Measurements from ENCODE around the gene SHLD1.

SHLD1 gene

DNA sequence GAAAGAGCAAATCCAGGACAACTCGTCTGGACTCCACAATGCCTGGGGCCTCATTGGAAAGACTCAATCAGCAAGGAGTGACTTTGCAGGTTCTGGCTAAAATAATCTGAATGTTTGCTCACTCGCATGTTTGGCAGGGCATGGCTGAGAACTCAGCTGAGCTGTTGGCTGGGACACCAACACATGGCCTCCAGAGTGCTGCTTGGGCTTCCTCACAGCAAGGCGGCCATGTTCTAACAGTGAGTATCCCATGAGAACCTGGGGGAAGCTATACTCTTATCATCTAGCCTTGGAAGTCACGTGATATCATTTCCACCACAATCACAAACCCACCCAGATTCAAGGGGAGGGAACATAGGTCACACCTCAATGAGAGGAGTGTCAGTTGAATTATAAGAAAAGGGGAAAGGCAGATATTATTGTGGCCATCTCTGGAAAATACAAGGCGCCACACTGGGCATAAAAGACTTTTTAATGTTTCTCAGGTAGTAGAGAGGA lies 23.1 kb upstream of the SHLD1 start:
- TF ChIP-seq, protein P1, sequence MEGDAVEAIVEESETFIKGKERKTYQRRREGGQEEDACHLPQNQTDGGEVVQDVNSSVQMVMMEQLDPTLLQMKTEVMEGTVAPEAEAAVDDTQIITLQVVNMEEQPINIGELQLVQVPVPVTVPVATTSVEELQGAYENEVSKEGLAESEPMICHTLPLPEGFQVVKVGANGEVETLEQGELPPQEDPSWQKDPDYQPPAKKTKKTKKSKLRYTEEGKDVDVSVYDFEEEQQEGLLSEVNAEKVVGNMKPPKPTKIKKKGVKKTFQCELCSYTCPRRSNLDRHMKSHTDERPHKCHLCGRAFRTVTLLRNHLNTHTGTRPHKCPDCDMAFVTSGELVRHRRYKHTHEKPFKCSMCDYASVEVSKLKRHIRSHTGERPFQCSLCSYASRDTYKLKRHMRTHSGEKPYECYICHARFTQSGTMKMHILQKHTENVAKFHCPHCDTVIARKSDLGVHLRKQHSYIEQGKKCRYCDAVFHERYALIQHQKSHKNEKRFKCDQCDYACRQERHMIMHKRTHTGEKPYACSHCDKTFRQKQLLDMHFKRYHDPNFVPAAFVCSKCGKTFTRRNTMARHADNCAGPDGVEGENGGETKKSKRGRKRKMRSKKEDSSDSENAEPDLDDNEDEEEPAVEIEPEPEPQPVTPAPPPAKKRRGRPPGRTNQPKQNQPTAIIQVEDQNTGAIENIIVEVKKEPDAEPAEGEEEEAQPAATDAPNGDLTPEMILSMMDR (IDR thresholded peaks at IDR 0.05; ENCODE audit: low read depth, low read length): no peak
- no peak for DNase-seq (ENCODE audit: low read depth in 2 of 2)

DNA sequence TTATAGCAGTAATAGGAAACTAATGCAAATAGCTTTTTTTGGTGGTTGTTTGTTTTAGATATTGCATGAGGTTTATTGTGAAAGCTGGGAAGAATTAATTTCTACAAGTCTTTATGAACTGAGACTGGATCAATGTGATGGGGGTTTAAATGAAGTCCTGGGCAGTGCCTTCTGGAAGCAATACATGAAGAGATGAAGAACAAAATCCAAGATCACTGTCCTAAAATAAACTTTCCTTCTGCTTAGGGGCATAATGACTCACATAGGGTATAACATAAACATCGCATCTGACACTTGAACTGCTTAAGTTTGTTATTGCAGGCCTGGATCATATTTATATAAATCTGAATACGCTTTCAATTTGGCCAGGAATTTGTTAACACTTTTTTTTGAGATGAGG lies 20.9 kb upstream of the SHLD1 start:
- TF ChIP-seq, protein P1 (IDR thresholded peaks at IDR 0.05; ENCODE audit: low read depth, low read length): no peak
- peak in 1 of 2 donors; percentile 29 for DNase-seq (ENCODE audit: low read depth in 2 of 2)
- H3K4me3 ChIP-seq (replicated peaks in 1 of 2; ENCODE audit: low read depth in 2 of 2, low read length in 2 of 2): no peak overlapping the region

More for the DNA sequence above, 23.1 kb upstream of the SHLD1 start:
- H3K4me3 ChIP-seq (replicated peaks in 1 of 2; ENCODE audit: low read depth in 2 of 2, low read length in 2 of 2): no peak overlapping the region

DNA sequence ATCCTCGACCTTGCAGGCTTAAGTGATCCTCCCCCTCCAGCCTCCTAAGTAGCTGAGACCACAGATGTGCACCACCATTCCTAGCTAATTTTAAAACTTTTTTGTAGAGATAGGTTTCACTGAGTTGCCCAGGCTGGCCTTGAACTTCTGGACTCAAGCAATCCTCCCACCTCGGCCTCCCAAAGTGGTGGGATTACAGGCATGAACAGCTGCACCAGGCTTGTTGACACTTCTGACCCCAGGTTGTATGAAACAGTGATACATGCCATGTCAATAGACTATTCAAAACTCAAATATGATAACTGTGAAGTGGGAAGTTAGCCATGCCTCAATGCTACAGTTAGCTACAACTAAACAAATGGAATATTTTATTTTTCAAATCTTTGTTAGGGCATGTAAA lies 20.1 kb upstream of the SHLD1 start:
- H3K4me3 ChIP-seq (replicated peaks in 1 of 2; ENCODE audit: low read depth in 2 of 2, low read length in 2 of 2): no peak overlapping the region
- TF ChIP-seq, protein P1 (IDR thresholded peaks at IDR 0.05; ENCODE audit: low read depth, low read length): no peak
- no peak for DNase-seq (ENCODE audit: low read depth in 2 of 2)

DNA sequence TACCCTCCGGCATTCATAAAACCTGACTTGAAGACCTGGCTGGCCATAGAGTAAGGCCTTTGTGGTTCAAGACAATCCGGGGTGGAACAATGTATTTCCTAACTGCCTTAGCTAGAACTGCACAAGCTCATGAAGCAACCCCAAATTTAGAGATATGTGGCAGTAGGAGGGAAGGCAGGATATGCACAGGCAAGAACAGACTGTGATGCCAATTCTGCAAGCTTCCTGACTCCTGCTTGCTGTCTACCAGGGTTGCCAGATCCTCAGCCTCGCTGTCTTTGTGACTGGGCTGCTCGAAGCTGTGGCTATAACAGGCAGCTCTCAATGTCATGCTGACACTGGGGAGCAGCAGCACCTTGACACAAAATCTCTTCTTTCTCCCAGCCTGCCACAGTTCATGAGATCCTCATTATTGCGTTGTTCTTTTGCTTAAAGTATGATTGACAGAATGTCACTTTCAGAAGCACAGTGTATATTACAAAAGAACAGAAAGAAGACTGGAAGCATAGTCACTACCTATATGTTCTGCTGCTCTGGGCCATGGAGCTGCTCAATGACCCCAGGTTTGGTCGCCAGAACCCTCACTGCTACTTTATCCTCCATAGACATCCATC lies 18.3 kb upstream of the SHLD1 start:
- H3K4me3 ChIP-seq (replicated peaks in 1 of 2; ENCODE audit: low read depth in 2 of 2, low read length in 2 of 2): no peak overlapping the region
- TF ChIP-seq, protein P1 (IDR thresholded peaks at IDR 0.05; ENCODE audit: low read depth, low read length): no peak
- peak; percentile 28 to 77 for DNase-seq (ENCODE audit: low read depth in 2 of 2)

DNA sequence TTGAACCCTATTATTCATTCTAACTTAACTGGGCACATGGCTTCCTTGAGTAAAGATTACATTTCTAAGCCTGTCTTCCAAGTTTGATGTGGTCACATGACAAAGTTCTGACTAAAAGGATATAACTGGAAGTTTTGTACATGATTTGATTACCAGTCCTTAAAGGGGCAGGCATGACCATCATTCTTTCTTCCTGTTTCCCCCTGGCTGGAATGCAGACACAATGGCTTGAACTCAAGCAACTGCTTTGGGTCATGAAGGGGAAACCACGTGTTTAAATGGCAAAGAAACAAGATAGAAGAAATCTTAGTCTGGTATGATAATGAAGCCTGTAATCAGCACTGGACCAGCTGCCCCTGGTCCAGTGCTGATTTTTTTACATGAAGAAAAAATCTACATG lies 15.6 kb upstream of the SHLD1 start:
- TF ChIP-seq, protein P1 (IDR thresholded peaks at IDR 0.05; ENCODE audit: low read depth, low read length): no peak
- no peak overlapping the region for H3K4me3 ChIP-seq (replicated peaks in 1 of 2; ENCODE audit: low read depth in 2 of 2, low read length in 2 of 2)
- peak; percentile 29 to 38 for DNase-seq (ENCODE audit: low read depth in 2 of 2)

DNA sequence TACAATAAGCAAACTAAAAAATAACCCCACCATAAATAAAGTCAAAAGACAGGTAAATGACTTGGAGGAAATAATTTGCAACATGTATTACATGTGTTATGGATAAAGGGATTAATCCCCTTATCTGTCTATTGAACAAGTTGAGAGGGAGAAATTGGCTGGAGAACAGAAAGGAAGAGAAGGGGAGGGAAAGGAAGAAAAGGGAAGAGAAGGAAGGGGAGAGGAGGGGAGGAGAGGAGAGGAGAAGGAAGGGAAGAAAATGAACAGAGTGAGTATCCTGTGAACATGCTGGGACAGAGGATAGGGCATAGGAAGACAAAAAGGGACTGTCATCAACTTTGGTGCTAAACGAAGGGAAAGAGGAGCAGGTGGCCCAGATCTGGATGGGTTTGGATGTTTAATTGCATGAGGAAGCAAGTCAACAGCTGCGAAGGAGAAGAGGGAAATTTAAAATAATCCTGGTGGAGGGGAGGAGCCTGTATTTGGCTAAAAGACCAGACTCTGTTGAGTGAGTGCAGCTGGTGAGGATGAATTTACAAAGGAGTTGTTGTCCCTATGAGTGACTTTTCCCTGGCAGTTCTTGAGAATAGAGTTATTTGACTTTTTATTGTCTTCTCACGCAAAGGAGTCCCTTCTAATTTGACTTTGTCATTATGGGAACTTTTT lies 14.2 kb upstream of the SHLD1 start:
- H3K4me3 ChIP-seq (replicated peaks in 1 of 2; ENCODE audit: low read depth in 2 of 2, low read length in 2 of 2): no peak overlapping the region
- peak in 1 of 2 donors; percentile 62 for DNase-seq (ENCODE audit: low read depth in 2 of 2)
- TF ChIP-seq, protein P1 (IDR thresholded peaks at IDR 0.05; ENCODE audit: low read depth, low read length): no peak

All from cardiac fibroblast (primary cell).